HuH-7.5 (cell line): ENCODE measurements around the gene TPGS1.

Source experiments
- DNase-seq: peaks from one replicate; pipeline ENCODE4 v3.0.0; 2011; ENCODE audit warnings: low spot score

TPGS1 gene

GRCh38 chr19:539429-540030 is 32.2 kb downstream of the TPGS1 start:
- DNase-seq: no peak

GRCh38 chr19:540867-541637 is 33.8 kb downstream of the TPGS1 start:
- no peak for DNase-seq

DNA sequence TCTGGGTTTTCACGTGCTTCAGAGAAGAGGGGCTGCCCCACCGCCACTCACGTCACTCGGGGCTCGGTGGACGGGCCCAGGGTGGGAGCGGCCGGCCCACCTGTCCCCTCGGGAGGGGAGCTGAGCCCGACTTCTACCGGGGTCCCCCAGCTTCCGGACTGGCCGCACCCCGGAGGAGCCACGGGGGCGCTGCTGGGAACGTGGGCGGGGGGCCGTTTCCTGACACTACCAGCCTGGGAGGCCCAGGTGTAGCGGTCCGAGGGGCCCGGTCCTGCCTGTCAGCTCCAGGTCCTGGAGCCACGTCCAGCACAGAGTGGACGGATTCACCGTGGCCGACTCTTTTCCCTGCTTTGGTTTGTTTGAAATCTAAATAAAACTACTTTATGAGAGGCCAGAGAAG is 34.4 kb downstream of the TPGS1 start:
- no peak for DNase-seq

- no peak for DNase-seq
These were observed 35.0 kb downstream of the TPGS1 start for GRCh38 chr19:542173-542866.

GRCh38 chr19:543910-544608 is 36.8 kb downstream of the TPGS1 start, which contains the start of gene GZMM:
Gene GZMM (plus strand): TSS chr19:544053. CDS start chr19:544072, 19 bp downstream.
- no peak for DNase-seq

GRCh38 chr19:547117-547516 is 39.8 kb downstream of the TPGS1 start:
- DNase-seq: no peak

- no peak for DNase-seq
These were observed 40.8 kb downstream of the TPGS1 start for GRCh38 chr19:547836-548720.

- DNase-seq: no peak
These were observed 41.9 kb downstream of the TPGS1 start for GRCh38 chr19:548886-549830.

DNA sequence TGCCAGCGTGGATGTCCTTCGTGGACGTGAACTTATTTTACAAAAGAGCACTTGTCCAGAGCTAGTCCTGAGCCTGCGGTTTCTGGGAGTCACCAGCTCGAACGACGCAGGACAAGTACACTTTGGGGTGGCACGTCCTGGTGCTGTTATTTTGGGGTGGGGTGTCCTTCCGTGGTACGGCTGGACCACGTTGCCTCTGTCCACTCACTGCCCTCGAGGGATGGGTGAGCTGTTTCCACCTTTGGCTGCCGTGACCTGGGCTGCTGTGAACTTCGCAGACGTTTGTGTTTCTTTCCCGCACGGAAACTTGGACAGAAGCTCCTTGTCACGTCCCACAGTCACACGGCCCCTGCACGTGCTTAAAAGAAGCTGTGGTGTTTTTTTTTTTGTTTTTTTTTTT is 47.5 kb downstream of the TPGS1 start:
- DNase-seq: no peak

DNA sequence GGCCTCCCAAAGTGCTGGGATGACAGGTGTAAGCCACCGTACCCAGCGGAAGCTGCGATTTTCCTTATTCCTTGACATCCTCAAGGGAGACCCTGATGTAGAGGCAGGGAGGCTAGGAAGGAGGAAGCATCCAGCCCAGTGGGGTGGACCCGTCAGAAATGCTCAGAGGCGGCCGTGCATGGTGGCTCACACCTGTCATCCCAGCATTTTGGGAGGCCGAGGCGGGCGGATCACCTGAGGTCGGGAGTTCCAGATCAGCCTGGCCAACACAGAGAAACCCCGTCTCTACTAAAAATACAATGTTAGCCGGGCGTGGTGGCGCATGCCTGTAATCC is 48.1 kb downstream of the TPGS1 start:
- no peak for DNase-seq

- no peak for DNase-seq
These were observed 49.5 kb downstream of the TPGS1 start for GRCh38 chr19:556611-557382.

- no peak for DNase-seq
These were observed 51.6 kb downstream of the TPGS1 start for GRCh38 chr19:558770-559439.

GRCh38 chr19:560121-560520 is 52.8 kb downstream of the TPGS1 start:
- no peak for DNase-seq

DNA sequence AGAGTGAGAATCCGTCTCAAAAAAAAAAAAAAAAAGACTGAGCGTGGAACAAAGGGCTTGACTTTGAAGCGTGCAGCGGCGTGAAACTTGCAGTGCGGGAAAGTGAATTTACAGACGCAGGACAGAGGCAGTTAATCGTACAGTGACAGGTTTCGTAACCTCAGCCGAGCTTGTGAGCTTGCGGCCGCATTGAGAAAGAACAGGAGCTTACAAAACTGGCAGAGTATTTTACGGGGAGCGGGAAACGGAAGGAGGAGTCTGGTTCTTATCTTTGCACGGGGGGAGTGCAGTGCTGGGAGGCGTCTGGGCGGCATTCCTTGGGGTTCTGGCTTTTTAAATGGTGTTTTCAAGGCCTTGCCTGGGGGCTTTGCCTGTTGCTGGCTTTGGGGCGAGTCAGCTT is 59.1 kb downstream of the TPGS1 start:
- DNase-seq: peak; percentile 84

DNA sequence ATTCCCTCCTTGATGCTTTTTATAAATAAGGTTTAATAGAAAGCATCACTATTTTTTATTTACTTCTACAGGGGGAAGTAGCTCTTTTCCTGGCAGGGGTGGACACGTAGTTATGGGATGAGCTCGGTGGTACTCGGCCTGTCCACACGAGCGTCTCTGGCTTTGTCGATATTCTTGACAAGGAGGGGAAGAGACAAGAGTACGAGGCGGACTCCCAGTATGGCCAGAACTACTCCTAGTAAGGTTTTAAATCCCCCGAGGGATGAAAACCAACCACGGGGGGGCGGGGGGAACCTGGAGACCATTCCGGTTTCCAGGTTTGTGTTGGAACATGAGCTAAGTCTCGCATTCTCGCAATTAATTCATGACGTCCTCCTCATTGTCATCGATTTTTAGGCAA is 59.5 kb downstream of the TPGS1 start:
- no peak for DNase-seq

DNA sequence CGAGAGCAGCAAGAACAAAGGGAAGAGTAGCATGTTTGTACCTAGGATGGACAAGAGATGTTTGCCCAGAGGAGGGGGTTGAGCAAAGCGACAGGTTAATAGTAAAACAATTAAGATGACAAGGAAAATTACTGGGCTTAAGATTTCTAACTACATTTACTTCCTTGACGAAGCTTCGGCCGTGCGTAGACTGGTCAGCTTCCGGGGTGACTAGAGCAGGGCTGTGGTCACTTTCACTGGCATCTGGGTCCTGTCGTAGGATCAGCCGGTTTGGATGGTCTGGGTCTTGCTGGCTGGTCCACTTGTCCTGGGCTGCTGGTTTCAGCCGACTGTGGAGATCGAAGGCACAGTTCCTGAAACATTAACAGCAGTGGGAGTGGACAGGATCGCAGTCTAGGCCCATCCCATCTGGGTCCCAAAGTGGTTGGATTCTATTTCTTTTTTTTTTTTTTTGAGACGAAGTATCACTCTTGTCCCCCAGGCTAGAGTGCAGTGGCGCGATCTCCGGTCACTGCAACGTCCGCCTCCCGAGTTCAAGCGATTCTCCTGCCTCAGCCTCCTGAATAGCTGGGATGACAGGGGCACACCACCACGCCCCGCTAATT is 60.1 kb downstream of the TPGS1 start:
- DNase-seq: no peak
